GM23338 (cell line): ENCODE measurements around the gene DGKH. TPM values are rescaled to one million over a fixed set of nuclear protein-coding genes. Genes with fewer than 3 reads are reported as not detected.

Experiments
- ATAC-seq: fragments of 200-7000 bp; cut with Tn5 transposase; 3 replicates; pipeline ENCODE4 v1.9.1; 2020
- DNase-seq: peaks from one replicate; pipeline ENCODE4 v3.0.0-alpha.2; 2015; ENCODE audit warnings: low spot score
- H2AFZ ChIP-seq: fragments of 200-600 bp; sonication (generic); 2 replicates; pipeline ENCODE4 v1.8.0; 2016; ENCODE audit warnings: antibody characterized with exemption, mild to moderate bottlenecking, moderate library complexity
- H3F3A ChIP-seq: fragments of 200-600 bp; sonication (generic); replicated peaks from 2 replicates; pipeline ENCODE4 v1.8.0; 2017; ENCODE audit warnings: antibody characterized with exemption, mixed run types, low read depth
- H3K27ac ChIP-seq: fragments of 200-600 bp; sonication (generic); 2 replicates; pipeline ENCODE4 v1.6.1; 2016; ENCODE audit warnings: low read depth
- H3K27me3 ChIP-seq: fragments of 200-600 bp; sonication (generic); 2 replicates; pipeline ENCODE4 v1.8.0; 2016; ENCODE audit warnings: mild to moderate bottlenecking, mixed run types, moderate library complexity; ENCODE audit not compliant: insufficient read depth
- H3K36me3 ChIP-seq: fragments of 200-600 bp; sonication (generic); 2 replicates; pipeline ENCODE4 v1.8.0; 2016; ENCODE audit warnings: mild to moderate bottlenecking; ENCODE audit not compliant: insufficient read depth
- H3K4me1 ChIP-seq: fragments of 200-600 bp; sonication (generic); 2 replicates; pipeline ENCODE4 v1.8.0; 2016; ENCODE audit warnings: mild to moderate bottlenecking, moderate library complexity; ENCODE audit not compliant: insufficient read depth
- H3K4me2 ChIP-seq: fragments of 200-600 bp; sonication (generic); 2 replicates; pipeline ENCODE4 v1.7.1; 2017; ENCODE audit warnings: mixed run types
- H3K4me3 ChIP-seq: fragments of 200-600 bp; sonication (generic); 2 replicates; pipeline ENCODE4 v1.6.1; 2016; ENCODE audit warnings: mixed run types
- H3K79me2 ChIP-seq: fragments of 200-600 bp; sonication (generic); replicated peaks from 2 replicates; pipeline ENCODE4 v1.8.0; 2017; ENCODE audit warnings: mild to moderate bottlenecking; ENCODE audit not compliant: insufficient read depth
- H3K9me2 ChIP-seq: fragments of 200-600 bp; sonication (generic); 2 replicates; pipeline ENCODE4 v1.8.0; 2017; ENCODE audit not compliant: insufficient read depth
- H4K20me1 ChIP-seq: fragments of 200-600 bp; sonication (generic); replicated peaks from 2 replicates; pipeline ENCODE4 v1.8.0; 2017; ENCODE audit warnings: mild to moderate bottlenecking; ENCODE audit not compliant: insufficient read depth
- H3K27ac Mint-ChIP-seq: 2 replicates; pipeline ENCODE4 v1.8.0; 2020; ENCODE audit warnings: inconsistent platforms, mild to moderate bottlenecking, moderate library complexity, mixed read lengths
- H3K27me3 Mint-ChIP-seq: 3 replicates; pipeline ENCODE4 v1.8.0; 2022; ENCODE audit warnings: low read depth, mild to moderate bottlenecking, moderate library complexity, mixed read lengths, inconsistent platforms; ENCODE audit not compliant: insufficient read depth, poor library complexity
- H3K36me3 Mint-ChIP-seq: 3 replicates; pipeline ENCODE4 v1.8.0; 2021; ENCODE audit warnings: low read depth, mild to moderate bottlenecking, inconsistent platforms, moderate library complexity, mixed read lengths
- H3K4me1 Mint-ChIP-seq: 3 replicates; pipeline ENCODE4 v1.8.0; 2020; ENCODE audit warnings: mild to moderate bottlenecking, inconsistent platforms, mixed read lengths
- H3K4me3 Mint-ChIP-seq: 3 replicates; pipeline ENCODE4 v1.8.0; 2021; ENCODE audit warnings: moderate library complexity, mild to moderate bottlenecking, inconsistent platforms, mixed read lengths
- H3K9me3 Mint-ChIP-seq: 3 replicates; pipeline ENCODE4 v1.8.0; 2020; ENCODE audit warnings: moderate library complexity, mild to moderate bottlenecking, inconsistent platforms, mixed read lengths
- EZH2phosphoT487 ChIP-seq: fragments of 200-600 bp; sonication (generic); IDR thresholded peaks from one replicate; pipeline ENCODE4 v1.8.1; 2018; ENCODE audit warnings: antibody characterized with exemption; ENCODE audit not compliant: unreplicated experiment
- NANOG ChIP-seq: IDR thresholded peaks from 2 replicates; pipeline ENCODE4 v1.6.1; 2016; ENCODE audit warnings: antibody characterized with exemption, borderline replicate concordance
- REST ChIP-seq: IDR thresholded peaks from one replicate; pipeline ENCODE4 v1.6.1; 2018; ENCODE audit warnings: antibody characterized with exemption; ENCODE audit not compliant: unreplicated experiment
- STAT1 ChIP-seq: IDR thresholded peaks from one replicate; pipeline ENCODE4 v1.6.1; 2016; ENCODE audit warnings: antibody characterized with exemption; ENCODE audit not compliant: unreplicated experiment
- ZNF114 ChIP-seq: fragments of 250-450 bp; sonication (Bioruptor Pico); IDR thresholded peaks from 2 replicates; pipeline ENCODE4 v1.5.0; 2020; ENCODE audit warnings: mild to moderate bottlenecking, moderate library complexity
- ZNF462 ChIP-seq: fragments of 250-450 bp; sonication (Bioruptor Pico); IDR thresholded peaks from 2 replicates; pipeline ENCODE4 v1.5.0; 2020; ENCODE audit warnings: mild to moderate bottlenecking, moderate library complexity
- polyA plus RNA-seq: library from polyadenylated mRNA; unstranded; fragments of >200 nt; fragmentation: Nextera tagmentation; extraction: Ambion mirVana; gene quantifications from 2 replicates; pipeline ENCODE4 v1.2.1, GENCODE V29; 2016
- total RNA-seq: library from RNA; depleted of rRNA; stranded (reverse); fragments of >200 nt; shearing (Covaris generic); gene quantifications from 2 replicates; pipeline ENCODE4 v1.2.3, GENCODE V29; 2014

DGKH gene
- total and polyA plus RNA-seq, 2 experiments from 2014 or later, result 2.1 to 7.5 TPM

- TF ChIP-seq ZNF114 (CRISPR knock-in tag), result no peak
- TF ChIP-seq REST, result no peak
- TF ChIP-seq ZNF462, result no peak
- TF ChIP-seq NANOG, result no peak
- no peak for TF ChIP-seq STAT1
- no peak for TF ChIP-seq EZH2phosphoT487
- no peaks in the 10 kb centered on the region for H4K20me1 ChIP-seq
- Mint-ChIP-seq H3K4me1 (peaks cover 37% of the 10 kb centered on the region), H3K27ac (no peak overlapping the region), H3K4me3 (no peak overlapping the region), H3K36me3 (peaks cover 7% of the 10 kb centered on the region), H3K9me3 (peaks cover 3% of the 10 kb centered on the region; the same call in 1 of the 3 replicates), H3K27me3 (no peaks in the 10 kb centered on the region)
- no peaks in the 10 kb centered on the region for H3K9me2 ChIP-seq
- H3K4me3 ChIP-seq, result no peak overlapping the region
- DNase-seq (no peak), ATAC-seq (peak; percentile 32; the same call in 2 of the 3 replicates)
- no peak overlapping the region for H3K27ac ChIP-seq
- H3K27me3 ChIP-seq, result no peaks in the 10 kb centered on the region
- H3K79me2 ChIP-seq, result no peaks in the 10 kb centered on the region
- H3K36me3 ChIP-seq, result no peaks in the 10 kb centered on the region
- no peak overlapping the region for H2AFZ ChIP-seq
- H3K4me1 ChIP-seq, result peaks cover 17% of the 10 kb centered on the region; the same call in 1 of the 2 replicates
- no peaks in the 10 kb centered on the region for H3F3A ChIP-seq
- no peak overlapping the region for H3K4me2 ChIP-seq
Observed at GRCh38 chr13:42216422-42216735, 167.9 kb downstream of the DGKH start.
